ENCODE measurements around the gene PDE2A. TPM values are rescaled to one million over a fixed set of nuclear protein-coding genes. Genes with fewer than 3 reads are reported as not detected.

The PDE2A gene
- total RNA-seq, 1 donor, result not detected

DNA sequence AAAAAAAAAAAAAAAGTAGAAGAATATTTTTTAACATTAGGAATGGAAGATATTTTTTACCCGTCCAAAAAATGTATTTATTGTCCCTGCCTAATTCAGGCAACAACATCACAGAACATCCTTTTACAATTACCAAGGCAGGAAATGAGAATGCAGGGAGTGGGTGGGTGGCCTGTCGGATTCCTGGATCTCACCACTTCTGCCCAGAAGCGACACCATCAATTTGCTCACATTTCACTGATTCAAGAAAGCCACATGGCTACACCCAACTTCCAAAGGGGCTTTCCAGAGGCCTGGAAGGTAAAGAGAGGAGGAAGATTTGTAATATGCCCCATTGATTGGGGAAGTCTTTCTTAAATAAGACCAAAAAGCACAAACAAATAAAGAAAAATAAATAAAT, 146.1 kb downstream of the PDE2A start:
- H3K4me3 ChIP-seq (ENCODE audit: low read depth, low read length), result no peak overlapping the region
- TF ChIP-seq, protein P1, sequence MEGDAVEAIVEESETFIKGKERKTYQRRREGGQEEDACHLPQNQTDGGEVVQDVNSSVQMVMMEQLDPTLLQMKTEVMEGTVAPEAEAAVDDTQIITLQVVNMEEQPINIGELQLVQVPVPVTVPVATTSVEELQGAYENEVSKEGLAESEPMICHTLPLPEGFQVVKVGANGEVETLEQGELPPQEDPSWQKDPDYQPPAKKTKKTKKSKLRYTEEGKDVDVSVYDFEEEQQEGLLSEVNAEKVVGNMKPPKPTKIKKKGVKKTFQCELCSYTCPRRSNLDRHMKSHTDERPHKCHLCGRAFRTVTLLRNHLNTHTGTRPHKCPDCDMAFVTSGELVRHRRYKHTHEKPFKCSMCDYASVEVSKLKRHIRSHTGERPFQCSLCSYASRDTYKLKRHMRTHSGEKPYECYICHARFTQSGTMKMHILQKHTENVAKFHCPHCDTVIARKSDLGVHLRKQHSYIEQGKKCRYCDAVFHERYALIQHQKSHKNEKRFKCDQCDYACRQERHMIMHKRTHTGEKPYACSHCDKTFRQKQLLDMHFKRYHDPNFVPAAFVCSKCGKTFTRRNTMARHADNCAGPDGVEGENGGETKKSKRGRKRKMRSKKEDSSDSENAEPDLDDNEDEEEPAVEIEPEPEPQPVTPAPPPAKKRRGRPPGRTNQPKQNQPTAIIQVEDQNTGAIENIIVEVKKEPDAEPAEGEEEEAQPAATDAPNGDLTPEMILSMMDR (IDR thresholded peaks at IDR 0.05; ENCODE audit: insufficient read depth, low read length), result no peak
- peak; percentile 36 for DNase-seq (ENCODE audit: low read depth)

Small RNAs within 50 kb of the gene (small RNA-seq; reads per million reads assigned to genes)
- 10.3 reads per million, percentile 93 among the genes with 10 or more reads in this experiment for gene MIR139
- gene RNU7-105P, result not detected

Other genes with a start within 250 kb of the PDE2A start
- 19.5 and 24.0 TPM in 2 replicates for gene CLPB, start 239.9 kb downstream of the PDE2A start, total RNA-seq (ENCODE audit: low replicate concordance)
- 66.9 and 184 TPM in 2 replicates for gene ARAP1, start 78.0 kb upstream of the PDE2A start, total RNA-seq (ENCODE audit: low replicate concordance)
- gene STARD10, start 119.6 kb upstream of the PDE2A start, total RNA-seq (ENCODE audit: low replicate concordance), result 21.4 and 33.3 TPM in 2 replicates
- 9.1 and 12.4 TPM in 2 replicates for gene ATG16L2, start 140.0 kb upstream of the PDE2A start, total RNA-seq (ENCODE audit: low replicate concordance)